Measurements from ENCODE around the gene MRPL50. TPM values are rescaled to one million over a fixed set of nuclear protein-coding genes. Genes with fewer than 3 reads are reported as not detected.

Gene MRPL50
- total and polyA plus RNA-seq, 9 of the 15 experiments (the other 6 are each of a cell fraction or from before 2014, with no cell fraction given) = 17.5 to 107 (median 37.4) TPM

GRCh38 chr9:101398068-101398929, at the start of gene MRPL50, which contains the start of gene ZNF189 (continued):
- no peak for TF ChIP-seq NR0B1 (IDR thresholded peaks at IDR 0.05; ENCODE audit: partially characterized antibody)
- TF ChIP-seq BRF1 (IDR thresholded peaks at IDR 0.05; ENCODE audit: borderline replicate concordance, extremely low read depth, insufficient read length) = no peak
- TF ChIP-seq NFIC (IDR thresholded peaks at IDR 0.05) = peak; percentile 22
- TF ChIP-seq, protein P1, sequence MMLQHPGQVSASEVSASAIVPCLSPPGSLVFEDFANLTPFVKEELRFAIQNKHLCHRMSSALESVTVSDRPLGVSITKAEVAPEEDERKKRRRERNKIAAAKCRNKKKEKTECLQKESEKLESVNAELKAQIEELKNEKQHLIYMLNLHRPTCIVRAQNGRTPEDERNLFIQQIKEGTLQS (IDR thresholded peaks at IDR 0.05) = no peak
- TF ChIP-seq, protein P1 (CRISPR knock-in tag; conservative IDR thresholded peaks at IDR 0.05) = no peak
- TF ChIP-seq, protein P2, sequence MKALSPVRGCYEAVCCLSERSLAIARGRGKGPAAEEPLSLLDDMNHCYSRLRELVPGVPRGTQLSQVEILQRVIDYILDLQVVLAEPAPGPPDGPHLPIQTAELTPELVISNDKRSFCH (CRISPR knock-in tag; IDR thresholded peaks at IDR 0.05) = no peak
- TF ChIP-seq, protein P2 (tag; IDR thresholded peaks at IDR 0.05) = peak; percentile 31; the same call in 1 of the 2 replicates
- TF ChIP-seq ZNF175 (CRISPR knock-in tag; IDR thresholded peaks at IDR 0.05; ENCODE audit: low read depth) = peak; percentile 73
- TF ChIP-seq NONO (IDR thresholded peaks at IDR 0.05; ENCODE audit: low read depth in 2 of 2, low read length in 1 of 2) = no peak
- TF ChIP-seq CREBBP (IDR thresholded peaks at IDR 0.05; ENCODE audit: low read depth, low read length) = no peak
- TF ChIP-seq CHD1 (IDR thresholded peaks at IDR 0.05; ENCODE audit: low read length) = no peak
- TF ChIP-seq, protein P3, sequence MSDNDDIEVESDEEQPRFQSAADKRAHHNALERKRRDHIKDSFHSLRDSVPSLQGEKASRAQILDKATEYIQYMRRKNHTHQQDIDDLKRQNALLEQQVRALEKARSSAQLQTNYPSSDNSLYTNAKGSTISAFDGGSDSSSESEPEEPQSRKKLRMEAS (CRISPR knock-in tag; IDR thresholded peaks at IDR 0.05) = peak; percentile 42; the same call in 1 of the 2 replicates

Data from K562 (cell line).